ENCODE data around the gene RBFOX1.

Gene RBFOX1

DNA sequence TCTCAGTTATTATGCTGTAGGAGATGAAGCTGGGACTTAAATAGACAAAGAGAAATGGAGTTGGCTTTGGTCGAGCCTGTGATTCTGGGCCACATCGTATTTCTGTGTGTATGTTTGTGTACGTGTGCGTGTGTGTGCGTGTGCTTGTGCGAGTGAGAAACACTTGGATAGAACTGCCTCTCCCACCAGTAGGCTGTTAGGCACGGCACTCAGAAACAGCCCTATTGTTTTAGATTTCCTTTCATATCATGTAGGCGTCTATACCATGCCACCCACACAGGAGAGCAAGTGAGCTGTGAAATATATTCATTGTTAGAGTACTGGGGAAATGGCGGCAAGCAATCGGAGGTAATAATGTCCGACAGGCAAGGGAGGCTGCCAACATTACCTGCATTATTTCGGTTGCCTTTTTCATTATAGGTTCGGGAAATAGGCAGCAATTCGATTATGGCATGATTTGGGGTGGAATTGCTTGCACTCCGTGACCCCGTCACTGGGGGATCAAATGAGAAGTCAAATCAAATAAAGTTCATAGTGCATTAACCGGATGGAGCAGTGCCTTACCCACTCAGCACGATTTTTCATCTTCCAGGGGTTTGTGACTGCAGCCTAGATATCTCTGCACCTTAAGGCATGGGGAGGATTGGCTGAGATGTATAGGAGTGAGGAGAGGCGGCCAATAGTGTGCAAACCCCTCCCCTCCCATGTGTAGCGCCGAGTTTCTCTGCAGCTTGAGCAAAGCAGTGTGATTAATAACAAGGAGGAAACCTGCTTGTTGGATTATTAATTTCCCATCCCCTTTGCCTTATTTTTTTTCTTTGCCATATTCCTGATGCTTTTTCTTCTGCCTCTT, 89.6 kb downstream of the RBFOX1 start:
- DNase-seq, result no peak

- no peak for DNase-seq
Observed at GRCh38 chr16:7423434-7424044, 90.9 kb downstream of the RBFOX1 start.

- DNase-seq, result no peak
Observed at GRCh38 chr16:7426161-7426560, 93.5 kb downstream of the RBFOX1 start.

- DNase-seq, result no peak
Observed at GRCh38 chr16:7431723-7432122, 99.1 kb downstream of the RBFOX1 start.

DNA sequence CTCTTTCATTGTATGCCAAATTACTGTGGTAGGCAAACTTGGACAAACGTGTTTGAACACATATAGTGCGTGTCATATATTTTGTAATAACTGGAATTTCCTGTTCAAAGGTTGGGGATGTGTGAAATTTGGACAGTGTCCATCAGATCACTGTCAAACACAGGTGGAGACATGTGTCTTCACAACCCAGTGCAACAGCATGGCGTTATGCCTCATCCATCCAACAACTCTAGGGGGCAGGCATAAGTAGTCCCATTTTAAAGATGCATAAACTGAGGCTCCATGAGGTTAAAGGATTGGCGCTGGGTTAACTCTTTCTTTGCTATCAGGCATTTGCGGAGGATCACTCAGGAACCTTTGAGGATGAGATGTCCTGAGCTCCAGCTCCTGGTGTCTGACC, 103.7 kb downstream of the RBFOX1 start:
- no peak for DNase-seq

GRCh38 chr16:7437135-7437804, 104.6 kb downstream of the RBFOX1 start:
- no peak for DNase-seq

DNA sequence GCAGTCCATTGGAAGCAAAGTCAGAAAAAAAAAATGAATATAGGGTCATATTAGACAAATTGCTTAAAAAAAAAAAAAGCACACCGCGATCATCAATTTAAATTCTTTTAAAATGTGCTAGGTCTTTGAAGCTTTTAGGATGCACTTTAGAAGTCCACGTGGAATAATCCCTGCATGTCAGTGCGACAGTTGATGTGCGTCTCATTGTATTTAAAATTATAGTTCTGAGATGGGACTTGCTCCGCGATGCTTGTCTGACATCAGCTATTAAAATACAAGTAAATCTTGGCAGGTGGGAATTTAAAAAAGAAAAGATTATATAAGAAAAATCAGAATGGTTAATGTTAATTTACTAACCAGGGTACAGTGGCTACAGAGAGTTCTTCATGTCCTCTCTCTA, 105.2 kb downstream of the RBFOX1 start:
- DNase-seq, result no peak

- DNase-seq, result no peak
Observed at GRCh38 chr16:7438601-7439000, 106.0 kb downstream of the RBFOX1 start.

- DNase-seq, result no peak
Observed at GRCh38 chr16:7439518-7439917, 106.9 kb downstream of the RBFOX1 start.

DNA sequence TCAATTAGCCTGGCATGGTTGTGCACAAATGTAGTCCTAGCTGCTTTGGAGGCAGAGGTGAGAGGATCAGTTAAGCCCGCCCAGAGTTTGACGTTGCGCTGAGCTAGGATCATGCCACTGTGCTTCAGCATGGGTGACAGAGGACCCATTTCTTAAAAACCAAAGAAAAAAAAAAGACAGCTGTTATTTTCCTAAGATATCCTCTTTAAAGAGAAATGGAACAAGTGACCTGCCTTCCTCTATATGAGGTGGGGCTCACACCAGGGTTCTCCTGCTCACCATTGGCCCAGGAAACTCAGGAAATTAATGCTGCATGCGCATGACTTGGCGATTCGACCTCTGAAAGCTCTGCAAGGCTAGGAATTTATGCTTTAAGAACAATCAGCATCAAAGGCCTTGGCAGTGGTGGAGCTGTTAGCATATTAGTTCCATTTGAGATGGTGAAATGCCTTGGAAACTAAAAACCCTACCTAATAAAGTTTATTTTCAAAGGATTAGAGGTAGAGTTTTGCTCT, 108.3 kb downstream of the RBFOX1 start:
- DNase-seq, result no peak

GRCh38 chr16:7442050-7442449, 109.4 kb downstream of the RBFOX1 start:
- no peak for DNase-seq

GRCh38 chr16:7443142-7443541, 110.5 kb downstream of the RBFOX1 start:
- DNase-seq, result no peak

DNA sequence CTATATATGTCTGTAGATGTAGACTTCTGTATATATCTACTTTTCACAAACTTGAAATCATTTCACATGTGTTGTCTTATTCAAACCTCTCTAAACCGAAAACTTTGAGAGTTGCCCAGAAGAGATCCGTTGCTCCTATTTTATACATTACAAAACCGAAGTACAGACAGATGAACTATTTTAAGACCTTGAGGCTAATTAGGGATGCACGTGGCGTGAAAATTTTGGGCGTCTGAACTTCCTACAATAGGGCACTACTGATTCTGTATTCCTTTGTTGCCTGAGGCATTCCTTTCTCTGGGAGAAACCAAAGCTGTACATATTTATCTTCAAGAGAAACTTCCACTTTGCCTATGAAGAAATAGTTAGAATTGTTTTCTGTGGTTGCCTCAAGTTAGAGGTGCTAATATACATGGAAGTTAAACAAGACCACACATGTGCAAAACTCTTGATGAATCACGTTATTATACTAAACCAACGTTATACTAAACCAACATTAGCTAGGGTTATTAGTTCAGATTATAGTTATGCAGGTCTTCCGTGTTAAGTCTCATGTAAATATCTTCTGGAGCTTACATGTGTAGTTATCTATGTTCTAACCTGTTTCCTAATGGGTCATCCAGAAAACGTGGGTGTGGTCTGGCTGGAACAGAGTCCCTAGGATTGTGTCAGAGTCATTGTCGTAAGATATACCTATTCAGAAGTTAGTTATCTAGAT, 111.2 kb downstream of the RBFOX1 start:
- DNase-seq, result no peak

DNA sequence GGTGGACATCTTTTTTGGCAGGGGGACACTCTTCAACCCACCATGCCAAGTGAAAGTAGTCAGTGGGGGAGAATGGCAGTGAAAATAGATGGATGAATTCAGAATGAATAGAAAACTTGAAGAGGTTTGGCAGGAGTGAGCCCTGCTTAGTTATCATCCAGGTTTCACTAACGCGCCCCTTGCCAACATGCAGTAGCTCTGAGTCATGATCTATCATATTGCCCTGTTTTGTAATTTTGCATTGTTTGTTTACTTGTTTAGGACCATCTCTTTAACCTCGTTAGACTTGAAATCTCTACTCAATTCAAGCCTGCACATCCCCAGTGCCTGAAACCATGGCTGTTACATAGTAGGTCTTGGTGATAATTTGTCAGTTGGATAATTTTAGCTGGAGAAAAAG, 116.7 kb downstream of the RBFOX1 start:
- DNase-seq, result no peak

DNA sequence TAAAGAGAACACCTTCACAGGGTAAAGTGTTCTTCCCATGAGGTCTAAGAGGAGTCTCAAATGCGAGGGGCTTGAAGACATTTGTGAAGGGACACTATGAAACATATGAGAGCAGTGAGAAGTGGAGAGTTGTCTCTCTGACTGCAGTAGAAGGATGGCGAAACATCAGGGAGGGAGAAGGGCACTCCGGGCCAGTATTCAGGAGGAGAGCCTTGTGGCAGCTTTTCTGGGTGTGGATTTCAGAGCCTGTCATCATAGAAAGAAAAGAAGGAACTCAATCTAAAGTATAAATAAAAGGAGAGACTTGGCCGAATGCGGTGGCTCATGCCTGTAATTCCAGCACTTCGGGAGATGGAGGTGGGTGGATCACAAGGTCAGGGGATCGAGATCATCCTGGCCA, 117.2 kb downstream of the RBFOX1 start:
- no peak for DNase-seq

DNA sequence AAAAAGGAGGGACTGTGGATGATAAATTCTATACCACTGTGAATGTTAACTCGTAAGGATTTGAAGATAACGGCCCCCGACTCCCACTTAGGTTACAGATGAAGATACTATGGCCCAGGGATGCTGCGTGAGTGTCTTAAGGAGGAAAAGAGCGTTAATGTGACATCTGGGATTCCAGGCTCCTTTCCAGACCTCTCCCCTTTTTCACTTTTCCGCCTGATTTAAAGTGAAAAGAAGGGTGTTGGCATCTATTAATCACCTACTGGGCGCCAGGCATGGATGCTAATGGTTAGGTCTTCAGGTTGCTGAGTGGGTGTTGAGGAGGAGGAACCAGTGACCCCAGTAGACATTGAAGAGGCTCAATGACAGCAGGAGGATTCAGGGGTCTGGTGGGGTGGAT, 117.8 kb downstream of the RBFOX1 start:
- DNase-seq, result no peak

- DNase-seq, result no peak
Observed at GRCh38 chr16:7452090-7452489, 119.4 kb downstream of the RBFOX1 start.

DNA sequence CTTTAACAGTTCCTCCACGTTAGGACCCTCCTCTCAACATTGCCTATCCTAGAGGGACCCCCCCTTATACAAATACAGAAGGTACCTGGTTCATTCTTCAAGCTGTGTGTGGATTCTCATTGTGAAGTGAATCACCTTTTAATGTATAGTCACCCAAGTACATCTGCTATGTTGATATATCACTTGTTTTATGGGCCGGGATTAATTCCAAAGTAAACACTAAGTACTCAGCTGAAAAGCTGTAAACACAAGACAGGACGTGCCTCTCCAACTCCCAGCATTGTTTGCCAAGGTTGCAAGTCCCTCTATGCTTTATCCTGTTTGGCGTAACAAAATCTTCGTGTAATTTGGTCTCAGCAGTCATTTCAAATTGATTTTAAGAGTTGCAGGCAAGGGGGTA, 123.6 kb downstream of the RBFOX1 start:
- no peak for DNase-seq

GRCh38 chr16:7458144-7458543, 125.5 kb downstream of the RBFOX1 start:
- no peak for DNase-seq

- DNase-seq, result no peak
Observed at GRCh38 chr16:7470344-7470743, 137.7 kb downstream of the RBFOX1 start.

- DNase-seq, result no peak
Observed at GRCh38 chr16:7471268-7471667, 138.6 kb downstream of the RBFOX1 start.

DNA sequence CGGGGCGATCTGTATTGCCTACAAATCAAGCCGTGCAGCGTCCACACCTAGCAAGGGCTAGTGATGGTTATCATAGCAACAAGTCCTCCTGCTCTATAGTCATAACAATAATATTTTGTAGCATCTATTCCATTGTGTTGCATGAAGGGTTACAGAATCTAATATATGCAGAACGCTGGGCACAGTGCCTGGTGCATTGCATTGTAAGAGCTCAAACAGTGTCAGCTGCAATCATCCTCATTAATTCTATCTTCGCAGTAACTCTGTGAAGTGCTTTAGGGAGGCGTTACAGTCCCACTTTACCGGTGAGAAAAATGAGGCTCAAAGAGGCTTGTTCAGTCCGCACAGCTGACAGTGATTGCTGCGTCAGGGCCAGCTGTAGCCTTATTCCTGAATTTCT, 149.4 kb downstream of the RBFOX1 start:
- DNase-seq, result no peak

DNA sequence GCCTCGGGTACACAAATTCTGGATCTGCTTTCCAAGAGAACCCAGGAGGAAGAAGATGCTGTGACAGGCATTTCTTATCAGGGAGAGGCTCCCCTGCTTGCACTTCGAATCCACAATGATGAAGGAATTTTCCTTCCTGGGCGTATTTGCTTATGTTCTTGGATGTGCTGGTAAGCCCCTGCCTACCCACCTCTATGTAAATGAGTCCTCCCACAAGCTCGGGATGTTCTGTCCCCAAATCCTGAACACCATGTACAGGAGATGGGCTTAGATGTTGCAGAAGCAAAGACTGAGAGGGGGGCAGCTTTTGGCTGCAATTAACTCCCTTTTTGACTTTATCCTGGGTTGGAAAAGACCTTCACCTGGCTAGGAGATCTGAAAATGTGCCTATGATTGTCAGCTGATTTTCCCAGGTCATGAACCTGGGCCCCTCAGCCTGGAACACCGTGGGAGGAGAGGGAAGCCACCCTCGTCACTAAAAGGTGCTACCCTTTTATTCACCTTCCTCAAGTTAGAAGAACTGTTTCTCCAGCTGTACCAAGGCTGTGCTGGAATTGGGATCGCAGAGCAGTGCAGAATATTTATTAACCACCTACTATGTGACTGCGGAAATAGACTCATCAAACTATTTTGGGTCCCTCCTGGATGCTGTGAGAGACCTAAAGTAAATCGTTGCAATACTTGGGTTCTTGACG, 150.1 kb downstream of the RBFOX1 start:
- no peak for DNase-seq
